ENCODE results near the gene ADGRD1. TPM values are rescaled to one million over a fixed set of nuclear protein-coding genes. Genes with fewer than 3 reads are reported as not detected.

ADGRD1 gene
- total RNA-seq, 2 donors from 2014 or later = not detected

DNA sequence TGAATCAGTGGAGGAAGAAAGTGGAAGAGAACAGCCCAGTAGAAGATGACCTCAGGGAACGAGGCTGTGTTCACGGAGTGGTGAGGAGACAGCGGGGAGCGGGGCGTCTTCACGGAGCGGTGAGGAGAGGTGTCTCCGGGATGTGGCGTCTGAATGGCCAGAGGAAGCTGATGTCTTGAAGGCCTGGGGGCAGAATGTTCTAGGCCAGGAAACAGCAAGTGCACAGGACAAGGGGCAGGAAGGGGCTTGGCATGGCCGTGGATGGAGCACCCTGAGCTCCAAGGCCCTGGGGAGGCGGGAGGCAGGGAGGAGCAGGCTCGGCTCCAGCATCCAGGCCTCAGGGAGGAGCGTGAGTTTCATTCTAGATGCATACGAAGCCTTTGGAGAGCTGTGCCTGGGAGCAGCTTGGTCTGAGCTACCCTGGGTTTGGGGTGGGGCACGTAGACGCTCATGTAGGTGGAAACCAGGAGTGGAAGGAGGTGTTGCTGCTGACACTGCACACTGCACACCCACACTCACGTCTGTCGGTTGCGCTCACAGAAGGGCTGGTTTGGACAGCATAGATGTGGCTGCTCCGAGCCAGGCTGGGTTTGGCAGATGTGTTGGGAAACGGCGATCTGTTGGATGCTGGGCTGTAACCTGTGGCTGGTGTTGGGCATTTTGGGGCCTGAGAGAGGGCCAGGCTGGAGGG lies 131.6 kb downstream of the ADGRD1 start:
- no peak for ATAC-seq
- no peaks in the 10 kb centered on the region for H3K36me3 Mint-ChIP-seq
- H3K27ac Mint-ChIP-seq = no peak overlapping the region
- H3K4me3 Mint-ChIP-seq = no peak overlapping the region
- H3K9me3 Mint-ChIP-seq = no peaks in the 10 kb centered on the region
- no peaks in the 10 kb centered on the region for H3K4me1 Mint-ChIP-seq (ENCODE audit: low read depth in 2 of 2)
- H3K27me3 Mint-ChIP-seq = peaks cover 5 to 24% of the 10 kb centered on the region in 2 donors
- no peak for DNase-seq (ENCODE audit: low spot score)

DNA sequence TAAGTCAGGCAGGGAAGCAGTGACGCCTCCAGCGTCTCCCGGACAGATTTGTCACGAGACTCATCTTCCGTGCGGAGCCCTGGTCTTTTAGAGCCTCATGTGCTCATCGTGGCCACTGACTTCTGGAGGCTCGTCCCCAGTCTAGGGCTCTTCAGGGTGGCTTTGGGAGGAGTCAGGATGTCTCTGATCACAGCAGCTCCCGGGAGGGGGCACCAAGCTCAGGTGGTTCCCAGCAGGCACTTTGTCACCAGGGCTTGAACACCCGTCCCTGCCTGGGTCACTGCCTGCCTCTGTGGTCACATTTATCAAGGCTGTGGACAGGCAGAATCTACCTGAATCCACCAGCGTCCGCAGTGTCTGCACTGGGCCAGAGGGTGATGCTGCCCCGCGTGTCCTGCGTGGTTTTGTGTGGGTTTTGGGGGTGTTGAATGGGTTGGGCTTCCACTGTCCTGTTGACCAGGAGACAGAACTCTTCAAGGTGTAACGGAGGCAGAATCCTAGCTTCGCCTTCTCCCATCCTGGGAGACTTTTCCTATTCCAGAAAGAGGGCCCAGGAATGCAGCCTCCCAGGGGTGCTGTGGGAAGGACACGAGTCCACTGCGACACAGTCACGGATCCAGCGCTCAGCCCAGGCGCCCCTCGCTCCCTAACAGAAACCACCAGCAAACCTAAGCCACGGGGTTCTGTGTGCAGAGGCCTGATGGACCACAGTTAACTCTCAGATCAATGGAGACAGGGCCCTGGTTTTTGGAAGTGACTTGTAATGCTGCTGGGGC lies 132.3 kb downstream of the ADGRD1 start:
- H3K9me3 Mint-ChIP-seq = no peaks in the 10 kb centered on the region
- no peaks in the 10 kb centered on the region for H3K4me1 Mint-ChIP-seq (ENCODE audit: low read depth in 2 of 2)
- no peaks in the 10 kb centered on the region for H3K36me3 Mint-ChIP-seq
- ATAC-seq = no peak
- H3K27ac Mint-ChIP-seq = no peak overlapping the region
- H3K27me3 Mint-ChIP-seq = peaks cover 5 to 24% of the 10 kb centered on the region in 2 donors
- no peak for DNase-seq (ENCODE audit: low spot score)
- H3K4me3 Mint-ChIP-seq = no peak overlapping the region

- no peak for DNase-seq (ENCODE audit: low spot score)
- Mint-ChIP-seq H3K36me3 (no peaks in the 10 kb centered on the region), H3K27ac (no peak overlapping the region), H3K4me1 (ENCODE audit: low read depth in 2 of 2) (peaks cover 7 to 8% of the 10 kb centered on the region in 2 donors), H3K27me3 (peaks cover 8 to 11% of the 10 kb centered on the region in 2 donors), H3K4me3 (no peak overlapping the region), H3K9me3 (no peaks in the 10 kb centered on the region)
- no peak for ATAC-seq
Measured at GRCh38 chr12:131087302-131087818, 133.7 kb downstream of the ADGRD1 start.

DNA sequence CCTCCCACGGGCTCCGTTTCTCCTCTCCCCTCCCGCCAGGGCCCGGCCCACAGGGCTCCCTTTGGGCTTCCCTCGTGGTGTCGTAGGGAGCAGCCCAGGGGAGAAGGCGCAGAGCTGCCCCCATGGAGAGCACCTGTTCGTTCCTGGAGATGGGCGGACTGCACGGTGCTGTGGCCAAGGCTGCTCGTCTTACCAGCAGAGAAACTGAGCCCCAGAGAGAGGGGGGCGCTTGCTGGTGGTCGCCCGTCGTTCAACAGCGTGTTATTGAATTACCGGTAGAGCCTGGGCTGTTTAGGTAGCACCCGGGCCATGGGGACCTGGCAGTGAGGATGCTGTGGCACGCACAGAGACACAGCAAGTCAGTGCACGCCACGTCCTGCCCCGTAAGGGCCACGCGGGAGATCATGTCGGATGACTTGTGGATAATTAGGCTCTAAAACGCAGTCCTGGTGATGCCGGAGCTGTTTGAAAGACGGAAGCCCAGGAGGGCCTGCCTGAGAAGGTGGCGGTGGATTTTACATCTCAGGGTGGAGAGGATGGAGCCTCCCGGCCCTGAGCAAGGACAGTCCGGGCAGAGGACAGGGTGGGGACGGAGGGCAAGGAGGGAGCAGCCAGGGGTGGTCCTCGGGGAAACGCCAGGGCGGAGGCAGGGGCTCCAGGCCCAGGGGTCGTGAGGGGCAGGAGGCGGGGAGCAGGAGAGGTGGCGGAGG lies 134.4 kb downstream of the ADGRD1 start:
- Mint-ChIP-seq H3K9me3 (no peaks in the 10 kb centered on the region), H3K4me3 (no peak overlapping the region), H3K4me1 (ENCODE audit: low read depth in 2 of 2) (peaks cover 8 to 10% of the 10 kb centered on the region in 2 donors), H3K27me3 (peaks cover 4 to 5% of the 10 kb centered on the region in 2 donors), H3K36me3 (no peaks in the 10 kb centered on the region), H3K27ac (no peak overlapping the region)
- no peak for DNase-seq (ENCODE audit: low spot score)
- ATAC-seq = no peak

- no peak overlapping the region for H3K27ac Mint-ChIP-seq
- H3K4me1 Mint-ChIP-seq (ENCODE audit: low read depth in 2 of 2) = peaks cover 8 to 11% of the 10 kb centered on the region in 2 donors
- peaks cover 2 to 5% of the 10 kb centered on the region in 2 donors for H3K27me3 Mint-ChIP-seq
- ATAC-seq (no peak), DNase-seq (ENCODE audit: low spot score) (no peak)
- no peaks in the 10 kb centered on the region for H3K36me3 Mint-ChIP-seq
- no peak overlapping the region for H3K4me3 Mint-ChIP-seq
- no peaks in the 10 kb centered on the region for H3K9me3 Mint-ChIP-seq
Measured at GRCh38 chr12:131088701-131089530, 135.2 kb downstream of the ADGRD1 start.

- no peak overlapping the region for H3K4me3 Mint-ChIP-seq
- peaks cover 0 to 5% of the 10 kb centered on the region in 2 donors for H3K27me3 Mint-ChIP-seq
- H3K36me3 Mint-ChIP-seq = no peaks in the 10 kb centered on the region
- ATAC-seq (no peak), DNase-seq (ENCODE audit: low spot score) (no peak)
- peaks cover 8 to 11% of the 10 kb centered on the region in 2 donors for H3K4me1 Mint-ChIP-seq (ENCODE audit: low read depth in 2 of 2)
- H3K27ac Mint-ChIP-seq = no peak overlapping the region
- H3K9me3 Mint-ChIP-seq = no peaks in the 10 kb centered on the region
Measured at GRCh38 chr12:131089531-131090273, 136.0 kb downstream of the ADGRD1 start.

DNA sequence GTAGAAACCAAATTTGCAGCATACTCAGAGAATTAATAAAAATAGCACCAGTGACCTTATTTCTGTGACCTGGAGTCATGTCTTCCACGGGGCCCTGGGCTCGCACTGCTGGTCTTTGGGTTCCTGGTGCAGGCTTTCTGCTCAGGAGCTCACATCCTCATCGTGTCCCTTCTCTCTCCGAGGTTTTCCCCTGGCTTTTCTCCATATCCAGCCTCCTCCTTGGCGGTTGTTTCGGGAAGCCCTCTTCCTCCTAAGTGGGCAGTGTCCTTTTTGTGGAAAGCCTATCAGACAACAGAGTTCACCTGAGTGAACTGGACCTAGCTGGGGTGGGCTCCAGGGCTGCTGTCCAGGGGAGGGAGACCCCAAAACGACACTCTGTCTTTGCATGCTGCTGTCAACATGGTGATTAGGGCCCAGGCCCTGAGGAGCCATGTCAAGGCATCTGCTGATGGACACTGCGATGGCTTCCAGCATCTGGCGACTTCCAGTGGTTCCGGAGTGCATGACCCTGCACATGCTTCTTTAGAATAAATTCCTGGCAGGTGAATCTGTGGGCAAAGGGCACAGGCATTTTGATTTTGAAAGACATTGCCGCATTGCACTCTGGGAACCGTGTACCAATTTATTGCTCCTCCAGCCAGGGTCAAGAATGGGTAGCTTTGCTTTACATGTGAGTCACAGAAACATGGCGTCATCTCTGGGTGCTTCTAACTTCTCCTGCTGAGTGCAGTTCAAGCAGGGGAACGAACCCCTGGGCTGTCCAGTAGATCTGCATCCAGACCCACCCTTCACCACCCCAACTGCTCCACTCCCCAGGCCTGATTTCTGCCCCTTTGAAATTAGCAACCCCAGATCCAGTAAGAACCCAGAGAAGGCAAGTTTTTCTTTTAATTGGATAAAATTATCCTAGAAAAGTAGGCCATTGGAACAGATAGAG lies 136.8 kb downstream of the ADGRD1 start:
- peaks cover 8 to 11% of the 10 kb centered on the region in 2 donors for H3K4me1 Mint-ChIP-seq (ENCODE audit: low read depth in 2 of 2)
- H3K27ac Mint-ChIP-seq = peak overlapping the region in 1 of 2 donors; percentile 49
- DNase-seq (ENCODE audit: low spot score) (no peak), ATAC-seq (no peak)
- H3K4me3 Mint-ChIP-seq = no peak overlapping the region
- H3K27me3 Mint-ChIP-seq = peaks cover 0 to 5% of the 10 kb centered on the region in 2 donors
- no peaks in the 10 kb centered on the region for H3K9me3 Mint-ChIP-seq
- no peaks in the 10 kb centered on the region for H3K36me3 Mint-ChIP-seq

GRCh38 chr12:131091413-131091975 lies 137.8 kb downstream of the ADGRD1 start:
- Mint-ChIP-seq H3K36me3 (no peaks in the 10 kb centered on the region), H3K9me3 (no peaks in the 10 kb centered on the region), H3K27me3 (peaks cover 0 to 5% of the 10 kb centered on the region in 2 donors), H3K4me1 (ENCODE audit: low read depth in 2 of 2) (peaks cover 8 to 11% of the 10 kb centered on the region in 2 donors), H3K4me3 (peak overlapping the region; percentile 49), H3K27ac (peak overlapping the region in 1 of 2 donors; percentile 49)
- ATAC-seq = peak in 1 of 2 donors; percentile 55
- no peak for DNase-seq (ENCODE audit: low spot score)

GRCh38 chr12:131091976-131092691 lies 138.4 kb downstream of the ADGRD1 start:
- H3K9me3 Mint-ChIP-seq = no peaks in the 10 kb centered on the region
- H3K27ac Mint-ChIP-seq = peak overlapping the region in 1 of 2 donors; percentile 49
- no peak for ATAC-seq
- peak overlapping the region; percentile 49 for H3K4me3 Mint-ChIP-seq
- peaks cover 0 to 5% of the 10 kb centered on the region in 2 donors for H3K27me3 Mint-ChIP-seq
- no peak for DNase-seq (ENCODE audit: low spot score)
- peaks cover 8 to 11% of the 10 kb centered on the region in 2 donors for H3K4me1 Mint-ChIP-seq (ENCODE audit: low read depth in 2 of 2)
- H3K36me3 Mint-ChIP-seq = no peaks in the 10 kb centered on the region

DNA sequence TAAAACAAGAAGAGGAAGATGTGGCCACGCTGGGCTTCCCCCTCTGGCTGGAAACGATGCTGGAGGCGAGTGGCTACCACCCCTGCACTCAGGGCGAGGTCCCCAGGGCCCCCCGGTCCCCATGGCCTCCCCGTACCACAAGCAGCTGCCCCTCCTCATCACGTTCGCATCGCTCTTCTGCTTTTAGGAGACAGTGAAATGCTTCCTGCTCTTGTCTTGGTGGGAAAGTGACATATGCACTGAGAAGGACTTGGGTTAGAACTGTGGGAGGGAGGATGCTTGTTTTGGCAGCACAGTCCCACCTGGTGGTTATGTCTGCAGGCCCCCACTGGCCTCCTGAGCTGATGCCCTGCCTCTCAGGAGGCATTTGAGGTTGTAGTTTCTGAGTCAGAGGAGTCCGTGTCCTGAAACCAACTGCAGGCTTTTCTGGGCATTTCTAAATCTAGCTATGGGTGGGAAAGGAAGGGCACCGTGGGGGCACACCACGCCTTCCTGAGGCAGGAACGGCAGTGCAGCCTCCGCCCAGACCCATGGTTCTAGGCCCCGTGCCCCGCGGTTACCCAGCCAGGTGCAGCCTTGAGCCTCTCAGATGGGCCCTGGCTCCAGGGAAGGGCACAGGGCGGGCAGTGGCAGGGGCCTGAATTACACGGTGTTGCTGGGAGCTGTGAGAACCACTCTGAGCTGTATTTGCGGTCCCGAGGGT lies 139.3 kb downstream of the ADGRD1 start:
- ATAC-seq (peak; percentile 7 to 29), DNase-seq (ENCODE audit: low spot score) (no peak)
- Mint-ChIP-seq H3K36me3 (no peaks in the 10 kb centered on the region), H3K27ac (no peak overlapping the region), H3K9me3 (no peaks in the 10 kb centered on the region), H3K4me3 (peak overlapping the region; percentile 21), H3K27me3 (peaks cover 0 to 5% of the 10 kb centered on the region in 2 donors), H3K4me1 (ENCODE audit: low read depth in 2 of 2) (peaks cover 8 to 11% of the 10 kb centered on the region in 2 donors)

DNA sequence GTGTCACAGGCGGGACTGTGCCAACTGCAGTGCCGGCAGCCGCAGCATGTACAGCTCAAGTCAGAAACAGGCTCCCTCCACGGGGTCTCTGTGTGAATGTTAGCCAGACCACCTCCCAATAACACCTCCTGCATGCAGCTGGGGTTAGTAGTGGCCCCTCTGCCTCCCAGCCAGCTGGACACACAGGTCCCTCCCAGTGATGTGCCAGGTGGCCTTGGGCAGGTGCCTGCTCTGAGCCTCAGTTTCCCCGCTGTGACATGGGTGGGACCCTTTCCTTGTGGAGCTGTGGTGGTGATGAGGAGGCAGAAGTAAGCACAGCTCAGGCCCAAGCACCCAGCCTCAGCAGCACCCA lies 139.9 kb downstream of the ADGRD1 start:
- H3K27me3 Mint-ChIP-seq = peaks cover 0 to 5% of the 10 kb centered on the region in 2 donors
- no peaks in the 10 kb centered on the region for H3K36me3 Mint-ChIP-seq
- no peak overlapping the region for H3K4me3 Mint-ChIP-seq
- peaks cover 8 to 11% of the 10 kb centered on the region in 2 donors for H3K4me1 Mint-ChIP-seq (ENCODE audit: low read depth in 2 of 2)
- no peak for ATAC-seq
- no peak overlapping the region for H3K27ac Mint-ChIP-seq
- DNase-seq (ENCODE audit: low spot score) = no peak
- H3K9me3 Mint-ChIP-seq = no peaks in the 10 kb centered on the region
